Breast epithelium (tissue), 4 donors: ENCODE measurements around the gene TGFBR1. TPM values are rescaled to one million over a fixed set of nuclear protein-coding genes. Genes with fewer than 3 reads are reported as not detected.

ENCODE experiments used
- DNase-seq, 2 donors: peaks; one replicate each; pipeline ENCODE4 v3.0.0-alpha.2; 2019; ENCODE audit warnings: low spot score in 2 of 2
- H3K27ac ChIP-seq, 2 donors: fragments of 200-600 bp; sonication (generic) in 1 of 2; one replicate each; pipeline ENCODE4 v1.5.1; 2016 to 2019; ENCODE audit warnings: mild to moderate bottlenecking in 1 of 2
- H3K27me3 ChIP-seq, 2 donors: fragments of 200-600 bp; sonication (generic) in 1 of 2; one replicate each; pipeline versions ENCODE4 v1.5.1 to v1.6.0; 2017 to 2019; ENCODE audit warnings: control low read depth in 1 of 2, mild to moderate bottlenecking in 1 of 2
- H3K36me3 ChIP-seq: fragments of 200-600 bp; one replicate; pipeline ENCODE4 v1.5.1; 2019
- H3K4me1 ChIP-seq, 2 donors: fragments of 200-600 bp; sonication (generic); one replicate each; pipeline ENCODE4 v1.5.1; 2016 to 2019; ENCODE audit warnings: control low read depth in 1 of 2
- H3K4me3 ChIP-seq, 3 donors: fragments of 200-600 bp; sonication (generic); 1 replicate in 2 of 3; 2 replicates in 1 of 3; pipeline ENCODE4 v1.5.1; 2016 to 2019; ENCODE audit warnings: mild to moderate bottlenecking in 3 of 3, moderate library complexity in 2 of 3
- H3K9me3 ChIP-seq, 2 donors: fragments of 200-600 bp; sonication (generic) in 1 of 2; one replicate each; pipeline ENCODE4 v1.5.1; 2016 to 2019; ENCODE audit warnings: control low read depth in 1 of 2
- POLR2A ChIP-seq: fragments of 450-650 bp; IDR thresholded peaks from one replicate; pipeline ENCODE4 v1.6.1; 2016; ENCODE audit warnings: antibody characterized with exemption, mild to moderate bottlenecking, moderate library complexity
- POLR2AphosphoS5 ChIP-seq, 3 donors: sonication (generic); formaldehyde crosslinking; IDR thresholded peaks; one replicate each; pipeline ENCODE4 v1.6.1; 2017; ENCODE audit warnings: antibody characterized with exemption in 3 of 3
- intact Hi-C: fragments of 100-400 bp; cut with DNase I; formaldehyde crosslinking; loops from one replicate; pipeline ENCODE4 v1.15.1; 2023; ENCODE audit warnings: low total_unique reads
- total RNA-seq, 3 donors: library from RNA; depleted of rRNA; stranded (reverse); fragments of >200 nt; gene quantifications; one replicate each; pipeline ENCODE4 v1.1.0, GENCODE V29; 2016
- TF ChIP-seq, protein P1 (sequence below), 3 donors: fragments of 450-650 bp; IDR thresholded peaks; one replicate each; pipeline ENCODE4 v1.5.1; 2016 to 2017; ENCODE audit warnings: antibody characterized with exemption in 3 of 3, mild to moderate bottlenecking in 3 of 3, moderate library complexity in 3 of 3

Gene TGFBR1
- total RNA-seq, 3 donors from 2014 or later = 33.1 to 35.4 (median 34.5) TPM

DNA sequence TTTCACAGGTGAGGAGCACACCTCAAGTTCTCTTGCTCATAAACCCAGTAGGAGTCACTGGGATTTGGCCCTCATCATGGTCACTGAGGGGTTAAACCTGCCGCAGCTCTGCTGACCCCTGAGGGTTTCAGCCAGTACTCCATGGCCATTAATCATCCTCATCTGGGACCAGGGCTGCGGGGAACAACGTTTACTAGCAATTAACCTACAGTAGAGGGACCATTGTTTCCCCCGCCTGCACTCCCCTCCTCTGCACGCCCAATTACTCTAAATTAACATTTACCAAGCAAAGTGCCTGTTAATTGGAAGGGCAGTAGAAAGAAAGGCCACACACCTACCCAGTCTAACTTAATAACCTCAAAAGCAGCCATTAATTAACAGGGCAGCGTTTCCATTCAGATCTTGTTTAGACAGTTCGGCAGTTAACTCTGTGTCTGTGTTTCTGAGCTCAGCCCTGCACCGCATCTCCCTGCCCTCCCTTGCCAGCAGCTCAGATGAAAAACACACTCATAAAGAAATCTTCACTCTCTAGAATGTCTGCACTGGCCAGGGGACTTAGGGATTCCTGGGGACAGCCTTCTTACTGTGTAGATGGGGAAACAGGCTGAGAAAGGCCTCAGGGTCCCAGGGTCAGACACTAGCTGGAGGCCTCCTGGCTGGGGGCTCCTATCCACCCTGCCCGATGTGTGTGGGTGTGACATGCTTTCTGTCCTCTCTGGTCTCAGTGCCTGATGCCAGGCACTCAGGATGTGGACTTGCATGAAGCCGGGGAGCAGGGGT is 65.3 kb downstream of the TGFBR1 start:
- DNase-seq = no peak
- no peaks in the 10 kb centered on the region for H3K9me3 ChIP-seq
- no peak overlapping the region for H3K27ac ChIP-seq
- no peak overlapping the region for H3K4me3 ChIP-seq
- no peaks in the 10 kb centered on the region for H3K27me3 ChIP-seq
- intact Hi-C loops = loop anchor here (5.0 kb wide), 1 partner anchor 1292 kb away; no protein-coding TSS in a partner anchor
- H3K4me1 ChIP-seq = no peaks in the 10 kb centered on the region
- no peaks in the 10 kb centered on the region for H3K36me3 ChIP-seq
- TF ChIP-seq POLR2AphosphoS5 (IDR thresholded peaks at IDR 0.05) (no peak), POLR2A (no peak)
- TF ChIP-seq, protein P1, sequence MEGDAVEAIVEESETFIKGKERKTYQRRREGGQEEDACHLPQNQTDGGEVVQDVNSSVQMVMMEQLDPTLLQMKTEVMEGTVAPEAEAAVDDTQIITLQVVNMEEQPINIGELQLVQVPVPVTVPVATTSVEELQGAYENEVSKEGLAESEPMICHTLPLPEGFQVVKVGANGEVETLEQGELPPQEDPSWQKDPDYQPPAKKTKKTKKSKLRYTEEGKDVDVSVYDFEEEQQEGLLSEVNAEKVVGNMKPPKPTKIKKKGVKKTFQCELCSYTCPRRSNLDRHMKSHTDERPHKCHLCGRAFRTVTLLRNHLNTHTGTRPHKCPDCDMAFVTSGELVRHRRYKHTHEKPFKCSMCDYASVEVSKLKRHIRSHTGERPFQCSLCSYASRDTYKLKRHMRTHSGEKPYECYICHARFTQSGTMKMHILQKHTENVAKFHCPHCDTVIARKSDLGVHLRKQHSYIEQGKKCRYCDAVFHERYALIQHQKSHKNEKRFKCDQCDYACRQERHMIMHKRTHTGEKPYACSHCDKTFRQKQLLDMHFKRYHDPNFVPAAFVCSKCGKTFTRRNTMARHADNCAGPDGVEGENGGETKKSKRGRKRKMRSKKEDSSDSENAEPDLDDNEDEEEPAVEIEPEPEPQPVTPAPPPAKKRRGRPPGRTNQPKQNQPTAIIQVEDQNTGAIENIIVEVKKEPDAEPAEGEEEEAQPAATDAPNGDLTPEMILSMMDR (IDR thresholded peaks at IDR 0.05) = no peak

DNA sequence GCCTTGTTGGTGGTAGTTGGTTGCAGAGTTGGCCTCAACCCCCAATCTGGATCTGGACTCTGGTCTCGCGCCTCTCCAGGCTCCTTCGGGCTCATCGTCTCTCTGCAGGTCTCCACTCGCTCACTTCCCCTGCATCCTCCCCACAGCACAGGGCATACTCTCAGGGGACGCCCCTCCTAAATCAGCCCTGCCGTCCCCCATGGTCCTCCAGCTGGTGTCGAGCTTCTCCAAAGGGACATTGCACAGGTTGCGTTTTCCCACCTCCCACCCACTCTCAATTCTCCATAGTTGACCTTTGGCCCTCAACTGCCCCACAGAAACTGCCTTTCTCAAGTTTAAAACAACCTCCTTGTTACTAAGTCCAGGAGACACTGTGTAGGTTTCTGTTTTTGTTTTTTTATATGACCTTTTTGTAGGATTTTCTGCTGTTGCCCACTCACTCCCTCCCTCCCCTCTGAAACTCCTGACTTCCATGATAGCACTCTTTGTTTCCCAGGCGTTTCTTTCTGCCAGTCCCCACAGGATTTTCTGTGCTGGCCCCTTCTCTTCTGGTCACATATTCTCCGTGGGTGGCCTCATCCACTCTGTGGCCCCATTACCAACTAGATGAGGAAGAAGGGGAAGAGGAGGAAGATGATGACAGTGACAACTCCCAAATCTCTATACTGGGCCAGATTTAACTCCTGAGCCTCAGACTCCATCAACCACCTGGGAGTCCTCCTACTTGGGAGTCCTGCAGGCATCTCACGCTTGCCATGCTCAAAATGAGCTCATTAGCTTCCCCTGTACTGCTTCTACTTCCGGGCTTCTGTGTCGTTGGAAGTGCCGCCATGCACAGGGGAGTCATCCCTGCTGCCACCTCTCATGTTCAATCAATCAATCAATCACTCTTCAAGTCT is 66.6 kb downstream of the TGFBR1 start:
- intact Hi-C loops = no loop called here
- Histone ChIP-seq H3K9me3 (no peaks in the 10 kb centered on the region), H3K36me3 (no peaks in the 10 kb centered on the region), H3K4me1 (no peaks in the 10 kb centered on the region), H3K27me3 (no peaks in the 10 kb centered on the region), H3K27ac (no peak overlapping the region), H3K4me3 (no peak overlapping the region)
- DNase-seq = no peak
- TF ChIP-seq POLR2AphosphoS5 (IDR thresholded peaks at IDR 0.05) = no peak
- TF ChIP-seq, protein P1 (IDR thresholded peaks at IDR 0.05) = no peak
- TF ChIP-seq POLR2A = no peak

DNA sequence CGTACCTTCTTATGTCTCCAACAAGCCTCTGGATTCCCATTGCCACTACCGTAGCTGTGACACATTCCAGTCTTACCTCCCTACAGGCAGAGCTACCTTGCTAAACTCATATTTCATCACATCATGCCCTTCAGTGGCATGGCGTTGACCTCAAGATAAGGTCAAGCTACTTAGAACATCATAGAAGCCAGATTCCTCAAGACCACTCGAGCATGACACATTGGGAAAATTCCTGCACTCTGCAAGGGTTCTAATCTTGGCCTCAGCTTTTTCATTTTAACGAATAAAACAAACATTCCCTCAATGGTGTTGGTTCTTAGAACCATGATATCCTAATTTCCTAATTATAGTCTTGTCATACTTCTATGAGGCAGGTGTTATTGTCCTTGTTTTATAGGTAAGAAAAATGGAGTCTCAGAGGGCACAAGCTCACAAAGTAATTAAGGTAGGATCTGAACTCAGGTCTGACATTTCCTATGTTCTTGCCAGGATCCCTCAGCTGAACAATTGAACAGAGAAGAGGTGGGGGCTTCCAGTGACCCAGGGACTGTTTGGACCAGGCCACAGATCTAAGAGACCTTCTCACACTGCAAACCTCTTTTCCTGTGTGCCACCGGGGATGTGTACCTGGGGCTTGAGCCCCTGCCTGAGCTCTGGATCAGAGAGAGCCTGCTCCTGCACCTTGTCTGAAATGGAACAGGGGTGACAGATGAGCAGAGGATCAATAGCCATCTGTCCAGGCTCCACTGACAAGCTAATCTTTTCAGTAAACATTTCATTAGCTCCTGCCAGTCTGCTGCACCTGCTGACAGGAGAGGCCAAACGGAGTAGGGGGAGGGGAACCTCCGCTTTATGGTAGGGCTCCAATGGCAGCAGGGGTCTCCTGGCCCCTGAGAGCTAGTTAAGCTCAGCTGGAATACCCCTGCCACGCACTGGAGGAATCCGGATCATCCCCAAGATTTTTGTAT is 67.5 kb downstream of the TGFBR1 start:
- H3K4me3 ChIP-seq = no peak overlapping the region
- TF ChIP-seq POLR2A (no peak), POLR2AphosphoS5 (IDR thresholded peaks at IDR 0.05) (no peak)
- TF ChIP-seq, protein P1 (IDR thresholded peaks at IDR 0.05) = no peak
- DNase-seq = no peak
- intact Hi-C loops = no loop called here
- no peak overlapping the region for H3K27ac ChIP-seq
- H3K36me3 ChIP-seq = no peaks in the 10 kb centered on the region
- H3K27me3 ChIP-seq = no peaks in the 10 kb centered on the region
- H3K4me1 ChIP-seq = no peaks in the 10 kb centered on the region
- H3K9me3 ChIP-seq = no peaks in the 10 kb centered on the region

DNA sequence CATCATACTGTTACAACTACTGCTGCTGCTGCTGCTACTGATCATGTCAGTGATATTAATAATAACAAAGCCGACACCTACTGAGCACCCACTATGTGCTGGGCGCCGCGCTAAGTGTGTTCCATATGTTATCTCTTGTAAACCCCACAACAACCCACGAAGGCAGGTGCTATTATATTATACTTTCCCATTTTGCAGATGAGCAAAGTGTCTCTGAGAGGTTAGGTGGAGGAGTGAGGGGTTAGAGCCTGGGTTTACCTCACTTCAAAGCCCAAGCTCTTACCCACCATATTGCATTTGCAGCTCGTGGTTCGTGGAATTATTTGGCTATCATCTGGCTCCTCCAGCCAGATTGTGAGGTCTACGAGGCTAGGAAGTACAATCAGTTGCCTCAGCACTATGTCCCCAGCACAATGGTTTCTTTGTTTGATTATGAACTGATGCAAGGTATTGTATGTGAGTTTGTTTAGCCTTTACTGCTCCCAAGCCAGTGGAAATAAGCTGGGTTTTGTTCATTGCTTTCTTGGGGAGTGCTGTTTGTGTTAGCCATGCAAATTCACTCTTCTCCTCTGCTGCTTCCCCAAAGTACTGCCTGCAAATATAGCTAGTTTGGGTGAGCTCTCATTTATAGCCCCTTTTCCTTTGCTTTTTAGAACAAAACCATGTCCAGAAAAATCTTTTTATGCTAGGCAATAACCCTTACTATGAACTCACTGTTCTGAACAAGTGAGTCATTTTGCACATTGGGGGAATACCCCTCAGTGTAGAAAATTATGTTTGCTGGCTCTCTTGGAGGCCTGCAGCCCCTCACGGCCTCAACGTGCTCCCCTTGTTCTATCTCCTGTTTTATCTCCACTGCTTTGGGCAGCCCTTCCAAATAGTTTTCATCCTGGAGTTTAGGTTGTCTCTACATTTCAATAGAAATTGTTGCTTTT is 68.9 kb downstream of the TGFBR1 start:
- H3K27me3 ChIP-seq = no peaks in the 10 kb centered on the region

More for the DNA sequence above, 68.9 kb downstream of the TGFBR1 start:
- TF ChIP-seq POLR2AphosphoS5 (IDR thresholded peaks at IDR 0.05) (no peak), POLR2A (no peak)
- TF ChIP-seq, protein P1 (IDR thresholded peaks at IDR 0.05) = no peak
- Histone ChIP-seq H3K36me3 (no peaks in the 10 kb centered on the region), H3K9me3 (no peaks in the 10 kb centered on the region), H3K4me1 (no peaks in the 10 kb centered on the region), H3K27ac (no peak overlapping the region), H3K4me3 (no peak overlapping the region)
- intact Hi-C loops = no loop called here
- no peak for DNase-seq
